ENCODE measurements around the gene EFS.

EFS gene

DNA sequence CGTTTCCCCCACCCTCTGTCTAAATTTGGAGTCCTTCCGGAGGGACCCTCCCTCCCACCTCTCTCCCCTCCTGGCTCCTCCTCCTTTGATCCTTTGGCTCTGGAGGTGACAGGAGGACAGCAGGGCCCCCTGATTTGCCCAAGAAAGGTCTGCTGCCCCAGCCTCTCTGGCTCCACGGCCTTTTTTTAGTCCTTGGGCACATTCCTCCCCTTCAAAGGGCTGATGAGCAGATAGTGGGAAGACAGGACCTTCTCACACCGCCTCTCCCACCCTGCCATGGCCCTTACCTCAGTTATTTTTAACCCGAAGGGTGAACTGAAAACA, 43.3 kb upstream of the EFS start:
- TF ChIP-seq, protein P1, sequence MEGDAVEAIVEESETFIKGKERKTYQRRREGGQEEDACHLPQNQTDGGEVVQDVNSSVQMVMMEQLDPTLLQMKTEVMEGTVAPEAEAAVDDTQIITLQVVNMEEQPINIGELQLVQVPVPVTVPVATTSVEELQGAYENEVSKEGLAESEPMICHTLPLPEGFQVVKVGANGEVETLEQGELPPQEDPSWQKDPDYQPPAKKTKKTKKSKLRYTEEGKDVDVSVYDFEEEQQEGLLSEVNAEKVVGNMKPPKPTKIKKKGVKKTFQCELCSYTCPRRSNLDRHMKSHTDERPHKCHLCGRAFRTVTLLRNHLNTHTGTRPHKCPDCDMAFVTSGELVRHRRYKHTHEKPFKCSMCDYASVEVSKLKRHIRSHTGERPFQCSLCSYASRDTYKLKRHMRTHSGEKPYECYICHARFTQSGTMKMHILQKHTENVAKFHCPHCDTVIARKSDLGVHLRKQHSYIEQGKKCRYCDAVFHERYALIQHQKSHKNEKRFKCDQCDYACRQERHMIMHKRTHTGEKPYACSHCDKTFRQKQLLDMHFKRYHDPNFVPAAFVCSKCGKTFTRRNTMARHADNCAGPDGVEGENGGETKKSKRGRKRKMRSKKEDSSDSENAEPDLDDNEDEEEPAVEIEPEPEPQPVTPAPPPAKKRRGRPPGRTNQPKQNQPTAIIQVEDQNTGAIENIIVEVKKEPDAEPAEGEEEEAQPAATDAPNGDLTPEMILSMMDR (IDR thresholded peaks at IDR 0.05; ENCODE audit: control insufficient read depth, insufficient read depth, low read depth, low read length, missing control alignments), result no peak
- H3K4me3 ChIP-seq (ENCODE audit: control insufficient read depth, low read depth, low read length), result no peak overlapping the region
- no peak for DNase-seq (ENCODE audit: low read depth)

DNA sequence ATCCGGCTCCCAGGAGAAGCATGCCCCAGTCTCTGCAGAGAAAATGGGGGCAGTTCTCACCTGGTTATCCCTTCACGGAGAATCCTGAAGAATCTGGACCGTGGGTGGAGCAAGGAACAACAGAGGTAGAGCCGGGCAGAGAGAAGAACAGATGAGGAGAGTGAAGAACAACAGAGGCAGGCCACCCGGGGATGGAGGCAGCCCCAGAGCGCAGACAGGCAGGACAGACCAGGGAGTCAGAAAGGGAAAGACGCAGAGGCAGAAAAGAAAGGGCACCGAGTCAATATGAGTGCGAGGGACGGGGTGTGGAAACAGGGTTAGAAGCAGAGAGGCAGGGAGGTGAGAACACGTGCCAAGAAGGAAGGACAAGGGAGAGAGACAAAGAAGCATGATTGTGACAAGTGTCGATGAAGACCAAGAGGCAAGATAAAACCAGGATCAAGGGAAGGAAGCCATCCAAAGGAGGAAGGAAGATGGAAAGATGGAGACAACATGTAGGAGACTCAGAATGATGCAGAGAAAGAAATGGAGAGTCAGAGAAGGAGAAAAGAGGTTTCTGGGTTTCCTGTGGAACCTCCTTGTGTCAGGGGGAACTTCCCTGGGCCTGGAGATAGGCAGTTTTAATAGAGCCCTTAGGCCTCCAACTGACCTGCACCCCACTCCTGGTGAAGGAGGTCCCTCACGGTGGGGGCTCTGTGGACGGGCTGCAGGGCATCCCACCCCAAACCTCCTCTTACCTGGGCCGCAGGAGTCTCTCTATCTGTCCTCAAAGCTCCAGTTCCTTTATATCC, 42.7 kb upstream of the EFS start, which contains the start of gene MYH6:
TSS of gene MYH6 (minus strand) at position 758 of the 791 bp plus-strand sequence. CDS start 1,050 bp downstream, outside the sequence.
- DNase-seq (ENCODE audit: low read depth), result no peak
- TF ChIP-seq, protein P1 (IDR thresholded peaks at IDR 0.05; ENCODE audit: control insufficient read depth, insufficient read depth, low read depth, low read length, missing control alignments), result no peak
- no peak within 1 kb of the TSS for H3K4me3 ChIP-seq (ENCODE audit: control insufficient read depth, low read depth, low read length)

DNA sequence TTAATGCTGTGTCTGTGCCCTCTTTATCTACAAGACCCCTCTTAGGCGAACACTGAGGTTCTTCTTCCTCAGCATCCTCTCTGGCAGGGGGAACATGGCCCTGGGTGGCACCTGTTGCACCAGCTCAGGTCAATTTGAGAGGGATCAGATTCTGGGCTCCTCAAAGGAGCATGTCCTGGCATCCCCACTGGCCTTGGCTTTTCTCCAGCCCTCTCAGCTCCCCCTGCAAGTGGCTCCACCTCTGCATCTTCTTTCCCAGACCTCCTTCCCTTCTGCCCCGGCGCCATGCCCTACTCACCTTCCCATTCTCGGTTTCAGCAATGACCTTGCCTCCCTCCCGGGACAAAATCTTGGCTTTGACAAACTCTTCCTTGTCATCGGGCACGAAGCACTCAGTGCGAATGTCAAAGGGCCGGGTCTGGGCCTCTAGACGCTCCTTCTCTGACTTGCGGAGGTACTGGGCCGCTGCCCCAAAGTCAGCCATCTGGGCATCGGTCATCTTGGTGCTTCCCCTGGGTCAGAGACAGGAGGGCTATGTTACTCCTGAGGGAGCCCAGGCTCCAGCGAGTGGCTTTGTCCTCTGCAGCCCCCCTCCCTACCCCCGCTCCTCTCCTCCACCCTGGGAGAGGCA, 41.9 kb upstream of the EFS start:
- DNase-seq (ENCODE audit: low read depth), result no peak
- TF ChIP-seq, protein P1 (IDR thresholded peaks at IDR 0.05; ENCODE audit: control insufficient read depth, insufficient read depth, low read depth, low read length, missing control alignments), result no peak
- H3K4me3 ChIP-seq (ENCODE audit: control insufficient read depth, low read depth, low read length), result no peak overlapping the region

DNA sequence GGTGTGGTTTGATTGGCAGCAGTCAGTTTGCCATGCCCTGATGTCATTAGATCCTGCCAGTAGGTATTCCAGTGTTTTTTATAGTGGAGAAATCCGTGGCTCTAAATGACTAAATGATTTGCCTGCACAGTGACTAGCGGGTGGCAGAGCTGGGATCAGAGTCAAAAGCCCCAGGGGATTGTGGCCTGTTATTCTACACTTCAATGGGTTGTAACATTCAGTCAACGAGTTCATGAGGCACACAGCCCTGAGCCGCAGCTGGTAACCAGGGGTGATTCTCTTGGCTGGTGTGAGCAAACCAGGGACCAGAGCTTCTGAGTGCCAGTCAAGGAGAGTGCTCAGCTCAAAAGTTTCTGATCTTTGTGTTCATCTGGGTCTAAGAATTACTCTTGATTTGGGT, 41.3 kb upstream of the EFS start:
- TF ChIP-seq, protein P1 (IDR thresholded peaks at IDR 0.05; ENCODE audit: control insufficient read depth, insufficient read depth, low read depth, low read length, missing control alignments), result no peak
- no peak for DNase-seq (ENCODE audit: low read depth)
- H3K4me3 ChIP-seq (ENCODE audit: control insufficient read depth, low read depth, low read length), result no peak overlapping the region

DNA sequence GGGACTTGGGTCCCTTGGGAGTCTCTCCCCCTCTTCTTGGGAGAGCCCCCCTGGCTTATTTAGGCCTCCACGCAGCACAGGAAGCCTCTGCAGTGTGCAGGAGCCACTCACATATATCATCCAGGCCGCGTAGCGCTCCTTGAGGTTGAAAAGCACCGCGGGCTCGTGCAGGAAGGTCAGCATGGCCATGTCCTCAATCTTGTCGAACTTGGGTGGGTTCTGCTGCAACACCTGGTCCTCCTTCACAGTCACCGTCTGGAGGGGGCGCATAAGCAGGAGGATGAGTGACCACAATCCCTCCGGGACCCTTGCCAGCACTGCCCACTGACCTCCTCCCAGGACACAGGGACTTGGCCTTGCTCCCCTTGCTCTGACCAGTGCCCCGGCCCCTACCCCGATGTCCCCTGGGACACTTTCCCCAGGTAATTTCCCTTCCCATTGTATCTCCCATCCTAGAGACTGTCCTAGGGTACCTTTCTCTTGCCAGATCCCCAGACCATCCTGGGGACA, 40.6 kb upstream of the EFS start:
- no peak for DNase-seq (ENCODE audit: low read depth)
- no peak overlapping the region for H3K4me3 ChIP-seq (ENCODE audit: control insufficient read depth, low read depth, low read length)
- TF ChIP-seq, protein P1 (IDR thresholded peaks at IDR 0.05; ENCODE audit: control insufficient read depth, insufficient read depth, low read depth, low read length, missing control alignments), result no peak

DNA sequence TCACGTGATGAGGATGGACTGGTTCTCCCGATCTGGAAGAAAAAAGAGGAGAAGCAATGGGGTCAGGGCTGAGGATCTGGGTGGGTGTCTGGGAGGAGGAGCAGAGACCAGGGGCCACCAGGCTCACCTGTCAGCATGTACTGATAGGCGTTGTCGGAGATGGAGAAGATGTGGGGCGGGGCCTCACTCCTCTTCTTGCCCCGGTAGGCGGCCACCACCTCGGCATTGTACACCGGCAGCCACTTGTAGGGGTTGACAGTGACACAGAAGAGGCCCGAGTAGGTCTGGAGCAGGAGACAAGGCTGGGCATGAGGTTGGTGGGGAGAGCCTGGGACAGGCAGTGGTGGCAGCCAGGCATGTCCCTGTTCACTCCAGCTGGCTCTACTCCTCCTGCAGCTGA, 40.1 kb upstream of the EFS start:
- no peak for DNase-seq (ENCODE audit: low read depth)
- no peak overlapping the region for H3K4me3 ChIP-seq (ENCODE audit: control insufficient read depth, low read depth, low read length)
- TF ChIP-seq, protein P1 (IDR thresholded peaks at IDR 0.05; ENCODE audit: control insufficient read depth, insufficient read depth, low read depth, low read length, missing control alignments), result no peak

Measured in AG09309 (cell line).